HG02973 (cell line): ENCODE data around the gene TRPC4AP.

Experiments used
- ATAC-seq: cut with Tn5 transposase; IDR thresholded peaks from one replicate; pipeline ENCODE4 v1.9.1; 2021; ENCODE audit warnings: moderate library complexity; ENCODE audit not compliant: unreplicated experiment

The TRPC4AP gene

GRCh38 chr20:34990231-34990630 is 102.4 kb downstream of the TRPC4AP start:
- no peak for ATAC-seq

DNA sequence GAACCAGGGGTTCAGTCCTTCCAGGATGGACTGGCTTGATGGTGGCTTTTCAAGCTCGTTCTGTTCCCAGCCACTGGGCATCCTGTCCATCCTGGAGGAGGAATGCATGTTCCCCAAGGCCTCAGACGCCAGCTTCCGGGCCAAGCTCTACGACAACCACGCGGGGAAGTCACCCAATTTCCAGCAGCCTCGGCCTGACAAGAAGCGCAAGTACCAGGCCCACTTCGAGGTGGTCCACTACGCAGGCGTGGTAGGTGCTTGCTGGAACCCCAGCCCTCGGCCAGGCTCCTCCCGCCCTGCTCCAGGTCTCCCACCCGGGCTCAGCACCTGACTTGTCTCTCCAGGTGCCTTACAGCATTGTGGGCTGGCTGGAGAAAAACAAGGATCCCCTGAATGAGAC is 102.9 kb downstream of the TRPC4AP start:
- ATAC-seq, result no peak

- no peak for ATAC-seq
Measured at GRCh38 chr20:34989118-34989517, 103.5 kb downstream of the TRPC4AP start.

DNA sequence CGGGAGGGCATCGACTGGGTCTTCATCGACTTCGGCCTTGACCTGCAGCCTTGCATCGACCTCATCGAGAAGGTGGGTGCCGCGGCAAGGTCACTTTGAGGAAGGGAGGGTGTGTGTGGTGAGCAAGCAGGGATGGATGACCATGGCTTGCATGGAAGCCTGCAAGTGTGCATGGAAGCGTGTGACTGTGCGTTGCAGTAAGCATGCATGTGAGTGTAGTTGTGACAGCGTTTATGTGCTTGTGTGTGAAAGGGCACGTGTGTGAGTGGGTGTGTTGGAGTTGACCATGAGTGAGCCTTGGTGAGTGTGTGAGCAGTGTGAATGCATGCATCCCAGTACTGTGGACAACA is 104.4 kb downstream of the TRPC4AP start:
- no peak for ATAC-seq

DNA sequence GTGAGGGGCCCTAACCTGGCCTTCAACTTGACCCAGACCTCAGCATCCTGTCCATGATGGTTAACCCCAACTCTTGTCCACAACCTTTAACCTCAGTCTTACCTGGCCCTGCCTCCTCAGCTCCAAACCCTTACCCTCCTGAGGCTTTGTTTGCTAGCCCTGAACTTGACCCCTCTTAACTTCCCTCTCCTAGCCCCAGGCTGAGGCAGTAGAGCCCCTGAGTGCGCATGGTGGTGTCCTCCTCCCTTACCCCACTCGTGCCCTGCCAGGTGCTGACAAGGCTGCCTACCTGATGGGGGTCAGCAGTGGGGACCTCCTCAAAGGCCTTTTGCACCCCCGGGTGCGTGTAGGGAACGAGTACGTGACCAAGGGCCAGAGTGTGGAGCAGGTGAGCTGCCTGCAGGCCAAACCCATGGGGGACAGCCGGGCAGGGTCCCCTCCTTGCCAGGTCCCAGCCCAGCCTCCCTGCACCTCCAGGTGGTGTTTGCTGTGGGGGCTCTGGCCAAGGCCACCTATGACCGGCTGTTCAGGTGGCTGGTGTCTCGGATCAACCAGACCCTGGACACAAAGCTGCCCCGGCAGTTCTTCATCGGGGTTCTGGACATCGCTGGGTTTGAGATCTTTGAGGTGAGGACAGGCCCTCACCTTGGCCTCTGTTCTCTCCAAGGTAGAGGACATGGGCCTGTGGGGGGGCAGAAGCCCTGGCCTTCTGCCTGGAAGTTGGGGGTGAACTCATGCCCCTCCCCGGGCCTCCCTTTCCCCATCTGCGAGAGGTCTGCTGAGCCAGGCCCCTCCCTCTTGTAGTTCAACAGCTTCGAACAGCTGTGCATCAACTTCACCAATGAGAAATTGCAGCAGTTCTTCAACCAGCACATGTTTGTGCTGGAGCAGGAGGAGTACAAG is 105.1 kb downstream of the TRPC4AP start:
- no peak for ATAC-seq

- ATAC-seq, result no peak
Measured at GRCh38 chr20:34986311-34987287, 106.0 kb downstream of the TRPC4AP start.

- ATAC-seq, result no peak
Measured at GRCh38 chr20:34985461-34986310, 106.9 kb downstream of the TRPC4AP start.

- ATAC-seq, result no peak
Measured at GRCh38 chr20:34984756-34985261, 107.8 kb downstream of the TRPC4AP start.

- no peak for ATAC-seq
Measured at GRCh38 chr20:34983995-34984735, 108.4 kb downstream of the TRPC4AP start.

DNA sequence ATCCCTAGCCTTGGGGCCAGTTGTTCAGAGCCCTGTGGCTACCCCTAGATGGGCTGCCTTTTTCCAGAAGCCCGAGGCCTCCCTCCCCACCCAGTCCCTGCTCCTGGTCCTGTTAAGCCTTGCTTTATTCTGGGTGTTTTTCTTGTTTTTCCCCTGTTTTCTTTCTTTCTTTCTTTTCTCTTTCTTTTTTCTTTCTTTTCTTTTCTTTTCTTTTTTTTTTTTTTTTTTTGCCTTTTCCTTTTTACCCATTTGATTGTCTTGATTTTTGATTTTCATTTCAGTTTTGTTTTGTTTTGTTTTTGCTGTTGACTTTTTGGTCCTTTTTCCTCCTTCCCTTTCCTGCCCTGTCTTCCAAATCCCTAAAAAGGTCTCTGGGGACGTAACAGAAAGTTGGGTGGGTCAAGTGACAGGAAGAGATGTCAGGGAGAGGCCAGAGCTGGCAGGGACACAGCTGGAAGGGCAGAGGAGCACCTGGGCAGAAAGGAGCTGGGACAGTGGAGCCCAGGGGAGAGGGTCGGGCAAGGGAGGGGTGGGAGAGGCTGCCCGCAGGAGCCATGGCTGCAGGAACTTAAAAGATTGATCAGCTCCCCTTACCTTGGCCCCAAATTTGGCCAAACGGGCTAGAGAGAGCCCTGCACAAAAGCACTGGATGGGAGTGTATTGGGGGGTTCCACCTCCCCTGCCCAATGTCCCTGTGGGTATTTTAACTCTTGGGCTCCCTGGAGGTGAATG is 109.4 kb downstream of the TRPC4AP start:
- ATAC-seq, result no peak

DNA sequence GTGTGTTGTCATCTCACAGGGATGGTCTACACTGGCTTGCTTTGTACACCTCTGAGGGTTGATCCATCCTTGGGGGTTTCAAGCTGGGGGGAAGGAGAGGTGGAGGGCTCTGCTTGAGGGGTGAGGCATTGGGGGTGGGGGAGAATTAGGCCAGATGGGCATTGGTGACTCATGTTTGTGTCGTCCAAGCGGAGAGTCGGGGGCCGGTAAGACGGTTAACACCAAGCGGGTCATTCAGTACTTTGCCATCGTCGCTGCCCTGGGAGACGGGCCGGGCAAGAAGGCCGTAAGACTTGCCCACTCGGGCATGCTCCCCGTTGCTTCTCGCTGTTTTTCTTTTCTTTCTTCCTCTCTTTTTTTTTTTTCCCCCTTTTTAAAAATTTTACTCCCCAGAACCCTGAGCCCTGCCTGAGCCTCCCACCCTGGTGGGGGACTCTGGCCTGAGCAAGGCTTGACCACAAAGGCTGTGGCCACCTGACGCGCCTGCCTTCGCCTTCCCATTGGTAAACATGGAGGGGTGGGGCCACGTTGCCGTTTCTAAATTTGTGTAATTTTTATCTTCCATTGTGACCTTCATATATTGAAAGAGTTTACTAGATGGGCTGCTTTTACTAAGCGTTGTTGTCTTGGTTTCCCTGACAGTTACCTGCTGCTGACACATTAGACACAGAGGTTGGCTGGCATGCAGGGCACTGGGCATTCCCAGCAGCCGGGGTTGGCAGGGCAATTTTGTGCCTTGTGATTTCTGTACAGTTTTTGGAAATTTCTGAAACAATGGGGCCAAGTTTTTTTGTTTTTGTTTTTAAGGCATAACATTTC is 110.1 kb downstream of the TRPC4AP start:
- ATAC-seq, result no peak

DNA sequence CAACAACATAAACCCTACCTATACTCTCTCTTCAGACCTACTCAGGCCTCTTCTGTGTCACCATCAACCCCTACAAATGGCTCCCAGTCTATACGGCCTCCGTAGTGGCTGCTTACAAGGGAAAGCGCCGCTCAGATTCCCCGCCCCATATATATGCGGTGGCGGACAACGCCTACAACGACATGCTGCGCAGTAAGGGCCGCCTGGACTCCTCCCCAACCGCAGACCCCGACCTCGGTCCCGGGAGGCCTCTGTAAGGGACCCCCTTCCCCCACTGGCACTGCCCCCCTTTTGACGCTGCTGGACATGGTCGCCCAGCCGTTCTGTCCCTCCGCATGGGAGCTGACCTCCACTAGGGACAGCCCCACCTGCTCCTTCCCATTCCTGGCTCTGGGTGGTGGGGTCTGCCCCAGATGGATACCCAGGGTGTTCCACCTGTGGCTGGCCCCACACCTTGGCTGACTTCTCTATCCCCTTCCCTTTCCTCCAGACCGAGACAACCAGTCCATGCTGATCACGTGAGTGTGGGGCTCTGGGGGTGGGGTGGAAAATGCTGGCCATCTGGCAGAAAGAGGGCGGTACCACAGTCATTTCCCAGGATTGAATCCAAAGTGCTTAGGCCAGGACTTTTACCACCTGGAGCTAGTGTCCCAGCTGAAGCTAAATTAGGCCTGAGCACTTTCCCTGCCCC is 111.9 kb downstream of the TRPC4AP start:
- no peak for ATAC-seq

GRCh38 chr20:34979366-34980153 is 113.0 kb downstream of the TRPC4AP start:
- no peak for ATAC-seq

- ATAC-seq, result no peak
Measured at GRCh38 chr20:34978092-34978744, 114.4 kb downstream of the TRPC4AP start.

DNA sequence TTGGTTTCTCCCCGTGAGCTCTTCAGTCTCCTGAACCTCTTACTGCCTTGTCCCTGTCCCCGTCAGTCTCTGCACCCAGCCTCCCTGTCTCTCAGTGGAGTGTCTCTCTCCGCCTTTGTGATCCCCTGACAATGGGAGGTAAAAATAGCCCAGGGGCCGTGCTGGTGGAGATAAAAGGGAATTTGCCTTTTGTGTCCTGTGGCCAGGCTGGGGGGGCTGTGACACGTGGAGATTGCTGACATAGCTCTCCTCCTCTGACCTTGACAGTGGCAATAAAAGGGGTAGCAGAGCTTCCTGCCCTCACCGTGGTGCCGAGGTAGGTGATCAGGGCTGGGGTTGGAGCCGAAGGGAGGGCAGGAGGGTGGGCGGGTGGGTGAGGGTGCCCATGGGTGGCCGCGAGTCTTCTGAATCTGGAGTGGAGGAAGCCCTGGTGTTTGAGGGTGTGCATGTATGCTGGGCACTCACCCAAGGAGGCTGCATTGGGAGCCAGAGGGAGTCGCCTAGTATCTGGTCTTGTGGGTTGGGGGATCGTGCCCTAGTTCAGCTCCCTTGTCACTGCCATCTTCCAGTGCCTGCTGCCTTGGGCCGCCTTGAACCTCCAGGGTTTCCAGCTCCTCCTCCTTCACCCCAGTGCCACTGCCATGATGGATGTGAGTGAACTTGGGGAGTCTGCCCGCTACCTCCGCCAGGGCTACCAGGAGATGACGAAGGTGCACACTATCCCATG is 115.1 kb downstream of the TRPC4AP start:
- ATAC-seq, result no peak

- no peak for ATAC-seq
Measured at GRCh38 chr20:34976286-34976685, 116.3 kb downstream of the TRPC4AP start.
